HUES64 (cell line): ENCODE measurements around the gene HSD11B1L.

Experiments used
- H3K27ac ChIP-seq: 2 replicates; pipeline ENCODE4 v1.7.0; 2013; ENCODE audit warnings: low read depth, low read length, inconsistent platforms
- H3K27me3 ChIP-seq: 2 replicates; pipeline ENCODE4 v1.6.1; 2013; ENCODE audit warnings: mild to moderate bottlenecking, low read length; ENCODE audit not compliant: insufficient read depth
- H3K36me3 ChIP-seq: 2 replicates; pipeline ENCODE4 v1.6.1; 2013; ENCODE audit warnings: mild to moderate bottlenecking, low read length; ENCODE audit not compliant: insufficient read depth
- H3K4me1 ChIP-seq: 2 replicates; pipeline ENCODE4 v1.6.1; 2013; ENCODE audit warnings: mild to moderate bottlenecking, low read length, moderate library complexity; ENCODE audit not compliant: insufficient read depth
- H3K4me3 ChIP-seq: 2 replicates; pipeline ENCODE4 v1.5.1; 2013; ENCODE audit warnings: mild to moderate bottlenecking, low read length, moderate library complexity
- H3K9ac ChIP-seq: 2 replicates; pipeline ENCODE4 v1.6.1; 2013; ENCODE audit warnings: mild to moderate bottlenecking, low read depth, low read length
- H3K9me3 ChIP-seq: 2 replicates; pipeline ENCODE4 v1.6.1; 2013; ENCODE audit warnings: low read depth, low read length; ENCODE audit not compliant: insufficient read depth
- WGBS: fragments of 150-250, 120-280 bp; methylation state at CpG from one replicate; pipeline ENCODE4 v1.1.7; 2013; ENCODE audit warnings: missing lambda C conversion rate; 5-methylcytosine and 5-hydroxymethylcytosine counted together

HSD11B1L gene

GRCh38 chr19:5646703-5647102 is 34.1 kb upstream of the HSD11B1L start:
- Histone ChIP-seq H3K4me3 (no peak overlapping the region), H3K36me3 (peaks cover 92% of the 10 kb centered on the region), H3K4me1 (no peaks in the 10 kb centered on the region), H3K27me3 (no peaks in the 10 kb centered on the region), H3K9me3 (no peaks in the 10 kb centered on the region), H3K9ac (no peak overlapping the region), H3K27ac (no peak overlapping the region)
- 95% methylated on average over 4 of the region's 4 CpGs for WGBS

GRCh38 chr19:5648464-5648863 is 32.4 kb upstream of the HSD11B1L start:
- no peaks in the 10 kb centered on the region for H3K27me3 ChIP-seq
- 98% methylated on average over 5 of the region's 11 CpGs for WGBS
- no peaks in the 10 kb centered on the region for H3K4me1 ChIP-seq
- no peak overlapping the region for H3K9ac ChIP-seq
- no peak overlapping the region for H3K27ac ChIP-seq
- peaks cover 92% of the 10 kb centered on the region for H3K36me3 ChIP-seq
- no peak overlapping the region for H3K4me3 ChIP-seq
- H3K9me3 ChIP-seq: no peaks in the 10 kb centered on the region

GRCh38 chr19:5651361-5651760 is 29.5 kb upstream of the HSD11B1L start:
- H3K9ac ChIP-seq: no peak overlapping the region
- H3K9me3 ChIP-seq: no peaks in the 10 kb centered on the region
- no peaks in the 10 kb centered on the region for H3K4me1 ChIP-seq
- H3K36me3 ChIP-seq: peaks cover 92% of the 10 kb centered on the region
- WGBS: 94% methylated on average over 5 of the region's 5 CpGs
- H3K27ac ChIP-seq: no peak overlapping the region
- H3K4me3 ChIP-seq: no peak overlapping the region
- no peaks in the 10 kb centered on the region for H3K27me3 ChIP-seq

DNA sequence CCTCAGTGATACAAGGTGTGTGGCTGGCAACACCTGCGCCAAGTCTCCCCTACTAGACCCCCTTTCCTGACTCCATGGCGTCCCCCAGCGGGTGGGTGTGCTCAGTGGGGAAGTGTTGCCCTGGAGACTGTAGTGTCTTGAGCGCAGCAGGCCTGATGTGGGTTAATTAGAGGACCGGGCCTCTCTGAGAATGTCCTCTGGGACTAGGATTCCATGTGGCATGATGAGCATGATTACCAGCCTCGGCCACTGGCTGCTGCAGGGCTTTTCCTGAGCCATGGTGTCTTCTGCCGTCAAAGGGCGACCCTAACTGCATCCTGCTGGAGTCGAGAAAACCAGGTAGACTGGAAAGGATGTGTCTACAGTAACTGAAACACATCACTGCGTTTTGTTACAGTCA is 28.6 kb upstream of the HSD11B1L start:
- Histone ChIP-seq H3K9me3 (no peaks in the 10 kb centered on the region), H3K27ac (no peak overlapping the region), H3K9ac (no peak overlapping the region), H3K4me3 (no peak overlapping the region), H3K4me1 (no peaks in the 10 kb centered on the region), H3K27me3 (no peaks in the 10 kb centered on the region), H3K36me3 (peaks cover 91% of the 10 kb centered on the region)
- WGBS: 97% methylated on average over 10 of the region's 10 CpGs

DNA sequence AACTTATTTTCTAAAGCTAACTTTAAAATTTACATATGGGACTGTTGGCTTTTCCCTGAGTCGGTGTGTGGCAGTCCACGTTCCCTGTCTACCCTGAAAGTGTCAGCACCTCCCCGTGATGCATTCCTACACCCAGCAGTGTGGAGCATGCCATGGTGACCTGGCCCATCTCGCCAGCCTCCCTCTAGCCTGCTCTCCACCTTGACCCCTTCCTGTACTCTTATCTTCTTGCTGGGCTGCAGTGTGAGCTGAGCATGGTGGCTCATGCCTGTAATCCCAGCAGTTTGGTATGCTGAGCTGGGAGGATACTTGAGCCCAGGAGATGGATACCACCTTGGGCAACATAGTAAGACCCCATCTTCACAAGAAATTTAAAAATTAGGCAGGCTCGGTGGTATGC is 25.9 kb upstream of the HSD11B1L start:
- Histone ChIP-seq H3K27ac (no peak overlapping the region), H3K27me3 (no peaks in the 10 kb centered on the region), H3K4me3 (no peak overlapping the region), H3K4me1 (no peaks in the 10 kb centered on the region), H3K9me3 (no peaks in the 10 kb centered on the region), H3K9ac (no peak overlapping the region), H3K36me3 (peaks cover 94% of the 10 kb centered on the region)
- WGBS: 95% methylated on average over 5 of the region's 5 CpGs

GRCh38 chr19:5655412-5655811 is 25.4 kb upstream of the HSD11B1L start:
- Histone ChIP-seq H3K9me3 (no peaks in the 10 kb centered on the region), H3K27ac (no peak overlapping the region), H3K27me3 (no peaks in the 10 kb centered on the region), H3K36me3 (peaks cover 94% of the 10 kb centered on the region), H3K9ac (no peak overlapping the region), H3K4me1 (no peaks in the 10 kb centered on the region), H3K4me3 (no peak overlapping the region)
- WGBS: 96% methylated on average over 4 of the region's 5 CpGs

DNA sequence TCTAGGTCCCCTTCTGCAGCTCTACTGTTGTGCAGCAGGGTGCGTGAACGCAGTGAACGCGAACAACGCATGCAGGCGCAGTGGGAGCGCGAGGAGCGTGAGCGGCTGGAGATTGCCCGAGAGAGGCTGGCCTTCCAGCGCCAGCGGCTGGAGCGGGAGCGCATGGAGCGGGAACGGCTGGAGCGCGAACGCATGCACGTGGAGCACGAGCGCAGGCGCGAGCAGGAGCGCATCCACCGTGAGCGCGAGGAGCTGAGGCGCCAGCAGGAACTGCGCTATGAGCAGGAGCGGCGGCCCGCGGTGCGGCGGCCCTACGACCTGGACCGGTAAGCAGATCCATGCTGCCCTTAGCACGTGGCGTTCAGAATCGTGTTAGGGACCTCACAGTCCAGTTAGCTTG is 19.3 kb upstream of the HSD11B1L start:
- Histone ChIP-seq H3K4me1 (no peaks in the 10 kb centered on the region), H3K9ac (no peak overlapping the region), H3K9me3 (no peaks in the 10 kb centered on the region), H3K4me3 (no peak overlapping the region), H3K27ac (no peak overlapping the region), H3K36me3 (peaks cover 95% of the 10 kb centered on the region), H3K27me3 (no peaks in the 10 kb centered on the region)
- WGBS: 96% methylated on average over 42 of the region's 42 CpGs

DNA sequence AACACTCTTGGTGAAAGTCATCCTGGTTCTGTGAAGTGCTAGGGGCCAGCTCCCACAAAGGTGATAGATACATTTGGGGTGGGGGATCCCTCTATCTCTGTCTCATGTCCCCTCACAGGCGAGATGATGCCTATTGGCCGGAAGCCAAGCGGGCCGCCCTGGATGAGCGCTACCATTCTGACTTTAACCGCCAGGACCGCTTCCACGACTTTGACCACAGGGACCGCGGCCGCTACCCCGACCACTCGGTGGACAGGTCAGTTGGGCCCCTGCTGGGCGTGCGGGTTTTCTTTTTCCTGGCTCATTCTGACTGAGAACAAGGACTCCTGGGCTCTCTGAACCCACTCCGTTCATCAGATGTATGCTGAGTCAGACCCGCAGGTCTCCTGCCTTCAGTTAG is 16.9 kb upstream of the HSD11B1L start:
- Histone ChIP-seq H3K27ac (no peak overlapping the region), H3K9me3 (no peaks in the 10 kb centered on the region), H3K4me3 (no peak overlapping the region), H3K27me3 (no peaks in the 10 kb centered on the region), H3K9ac (no peak overlapping the region), H3K4me1 (peaks cover 4% of the 10 kb centered on the region; the same call in 1 of the 2 replicates), H3K36me3 (peaks cover 98% of the 10 kb centered on the region)
- WGBS: 96% methylated on average over 17 of the region's 17 CpGs

- no peak overlapping the region for H3K4me3 ChIP-seq
- no peaks in the 10 kb centered on the region for H3K27me3 ChIP-seq
- H3K4me1 ChIP-seq: peaks cover 4% of the 10 kb centered on the region; the same call in 1 of the 2 replicates
- H3K9ac ChIP-seq: no peak overlapping the region
- WGBS: 100% methylated on average over 2 of the region's 2 CpGs
- H3K36me3 ChIP-seq: peaks cover 99% of the 10 kb centered on the region
- no peaks in the 10 kb centered on the region for H3K9me3 ChIP-seq
- H3K27ac ChIP-seq: no peak overlapping the region
Observed at GRCh38 chr19:5664515-5664914, 16.3 kb upstream of the HSD11B1L start.

DNA sequence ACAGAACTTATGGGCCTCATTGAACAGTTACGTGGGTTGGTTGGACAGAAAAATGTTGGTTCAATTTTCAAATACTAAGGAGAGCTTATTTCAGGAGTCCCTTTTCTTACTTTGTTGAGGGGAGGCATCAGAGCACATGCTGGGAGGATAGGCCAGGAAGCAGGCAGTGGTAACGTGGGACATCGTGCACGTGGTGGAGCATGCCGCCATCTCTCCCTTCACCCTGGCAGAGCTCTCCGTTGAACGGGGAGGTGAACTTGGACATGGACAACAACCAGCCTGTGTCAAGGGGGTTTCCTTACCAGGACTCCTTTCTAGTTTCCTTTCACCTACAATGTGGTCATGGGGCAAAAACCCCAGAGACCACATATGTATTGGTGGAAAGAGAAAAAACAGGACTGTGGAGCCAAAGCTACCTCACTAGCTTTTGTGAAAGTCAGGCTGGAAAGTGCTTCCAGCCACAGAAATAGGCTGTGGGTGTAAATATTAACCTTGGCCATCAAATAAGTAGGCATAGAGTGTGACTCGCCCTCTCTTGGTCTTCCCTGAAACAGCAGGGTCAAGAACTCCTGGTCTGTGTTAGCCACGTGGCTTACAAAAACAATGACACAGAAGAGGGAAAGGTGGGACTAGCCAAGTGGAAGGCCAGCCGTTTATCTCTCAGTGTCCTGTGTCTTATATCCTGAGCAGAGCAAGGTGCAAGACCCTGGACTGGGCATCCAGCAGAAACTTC is 14.9 kb upstream of the HSD11B1L start:
- Histone ChIP-seq H3K27me3 (no peaks in the 10 kb centered on the region), H3K9ac (no peak overlapping the region), H3K27ac (no peak overlapping the region), H3K4me1 (peaks cover 4% of the 10 kb centered on the region; the same call in 1 of the 2 replicates), H3K9me3 (no peaks in the 10 kb centered on the region), H3K4me3 (no peak overlapping the region), H3K36me3 (peaks cover 90% of the 10 kb centered on the region)
- 91% methylated on average over 10 of the region's 10 CpGs for WGBS

- 92% methylated on average over 26 of the region's 26 CpGs for WGBS
- no peaks in the 10 kb centered on the region for H3K9me3 ChIP-seq
- H3K9ac ChIP-seq: 0 out of 2 replicates have a peak overlapping the region, but pooled peaks have one; percentile 13
- H3K27ac ChIP-seq: peak overlapping the region; percentile 69; the same call in 1 of the 2 replicates
- no peak overlapping the region for H3K4me3 ChIP-seq
- peaks cover 89% of the 10 kb centered on the region for H3K36me3 ChIP-seq
- peaks cover 4% of the 10 kb centered on the region; the same call in 1 of the 2 replicates for H3K4me1 ChIP-seq
- H3K27me3 ChIP-seq: no peaks in the 10 kb centered on the region
Observed at GRCh38 chr19:5666921-5667610, 13.8 kb upstream of the HSD11B1L start.
